22Rv1 (cell line): ENCODE measurements around the gene CCDC194.

Experiments used
- ZFX ChIP-seq: fragments of 450-650 bp; IDR thresholded peaks from 2 replicates; pipeline ENCODE4 v1.6.1; 2017; ENCODE audit warnings: antibody characterized with exemption, borderline replicate concordance
- TF ChIP-seq, protein P1 (sequence below): fragments of 450-650 bp; IDR thresholded peaks from 2 replicates; pipeline ENCODE4 v1.5.1; 2017; ENCODE audit warnings: mild to moderate bottlenecking

DNA sequence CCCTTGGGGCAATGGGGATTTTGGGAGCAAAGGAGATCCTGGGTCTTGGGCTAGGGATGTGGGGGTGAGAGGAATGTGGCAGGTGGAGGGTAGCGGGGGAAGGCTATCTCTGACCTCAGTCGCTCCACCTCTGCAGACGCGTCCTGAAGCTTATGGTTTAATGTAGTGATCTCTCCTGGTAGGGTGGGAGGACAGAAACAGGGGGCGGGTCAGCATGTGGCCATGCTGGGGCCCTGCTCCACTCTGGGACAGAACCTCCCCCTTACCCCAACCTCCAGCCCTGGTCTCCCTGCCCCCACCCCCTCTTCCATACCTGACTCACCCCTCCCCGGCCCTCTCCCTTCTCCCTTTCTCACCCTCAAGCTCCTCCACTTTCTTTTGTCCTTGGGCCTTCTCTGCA, 10.0 kb upstream of the CCDC194 start:
- TF ChIP-seq, protein P1, sequence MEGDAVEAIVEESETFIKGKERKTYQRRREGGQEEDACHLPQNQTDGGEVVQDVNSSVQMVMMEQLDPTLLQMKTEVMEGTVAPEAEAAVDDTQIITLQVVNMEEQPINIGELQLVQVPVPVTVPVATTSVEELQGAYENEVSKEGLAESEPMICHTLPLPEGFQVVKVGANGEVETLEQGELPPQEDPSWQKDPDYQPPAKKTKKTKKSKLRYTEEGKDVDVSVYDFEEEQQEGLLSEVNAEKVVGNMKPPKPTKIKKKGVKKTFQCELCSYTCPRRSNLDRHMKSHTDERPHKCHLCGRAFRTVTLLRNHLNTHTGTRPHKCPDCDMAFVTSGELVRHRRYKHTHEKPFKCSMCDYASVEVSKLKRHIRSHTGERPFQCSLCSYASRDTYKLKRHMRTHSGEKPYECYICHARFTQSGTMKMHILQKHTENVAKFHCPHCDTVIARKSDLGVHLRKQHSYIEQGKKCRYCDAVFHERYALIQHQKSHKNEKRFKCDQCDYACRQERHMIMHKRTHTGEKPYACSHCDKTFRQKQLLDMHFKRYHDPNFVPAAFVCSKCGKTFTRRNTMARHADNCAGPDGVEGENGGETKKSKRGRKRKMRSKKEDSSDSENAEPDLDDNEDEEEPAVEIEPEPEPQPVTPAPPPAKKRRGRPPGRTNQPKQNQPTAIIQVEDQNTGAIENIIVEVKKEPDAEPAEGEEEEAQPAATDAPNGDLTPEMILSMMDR, result no peak
- TF ChIP-seq ZFX, result no peak
